SK-N-SH (cell line): ENCODE results near the gene GABRB1. TPM values are rescaled to one million over a fixed set of nuclear protein-coding genes. Genes with fewer than 3 reads are reported as not detected.

Experiments used
- CTCF ChIA-PET: fragments of 300-600, 350-600 bp; formaldehyde crosslinking; extraction: SDS; loops from one replicate; lab custom pipeline; 2021; lab: Yijun Ruan, JAX
- POLR2A ChIA-PET: fragments of 350-600 bp; sonication (Branson Sonifier 250); formaldehyde crosslinking; extraction: SDS; loops from one replicate; lab custom pipeline; 2020; ENCODE audit warnings: antibody characterized with exemption, inconsistent platforms; lab: Yijun Ruan, JAX
- DNase-seq: peaks from one replicate; pipeline ENCODE4 v3.0.0; 2012
- H2AFZ ChIP-seq: fragments of 200-600 bp; sonication (generic); 2 replicates; pipeline ENCODE4 v1.8.1; 2016; ENCODE audit warnings: antibody characterized with exemption, mild to moderate bottlenecking, low read depth
- H3F3A ChIP-seq: fragments of 200-600 bp; sonication (generic); replicated peaks from 2 replicates; pipeline ENCODE3; 2016; ENCODE audit warnings: antibody characterized with exemption, mild to moderate bottlenecking; ENCODE audit not compliant: insufficient read depth
- H3K27ac ChIP-seq, 2 experiments: fragments of 200-500 bp in 1 of 2; fragments of 200-600 bp in 1 of 2; sonication (Bioruptor generic) in 1 of 2; sonication (generic), shearing (Covaris generic) in 1 of 2; 2 replicates each; pipeline versions ENCODE4 v1.5.1 to v1.6.1; 2014 to 2016; ENCODE audit warnings: low read depth in 2 of 2, inconsistent platforms in 1 of 2, low read length in 1 of 2, mild to moderate bottlenecking in 1 of 2, mixed read lengths in 1 of 2
- H3K27me3 ChIP-seq: fragments of 200-600 bp; sonication (generic), shearing (Covaris generic); 2 replicates; pipeline ENCODE4 v1.6.1; 2016; ENCODE audit warnings: mixed run types; ENCODE audit not compliant: insufficient read depth
- H3K36me3 ChIP-seq, 2 experiments: fragments of 200-500 bp in 1 of 2; fragments of 200-600 bp in 1 of 2; sonication (Bioruptor generic) in 1 of 2; sonication (generic) in 1 of 2; replicated peaks in 1 of 2; 2 replicates each; pipeline versions ENCODE3 to v1.5.1; 2014 to 2016; ENCODE audit warnings: low read length in 1 of 2, mild to moderate bottlenecking in 1 of 2; ENCODE audit not compliant: insufficient read depth in 2 of 2, control insufficient read depth in 1 of 2
- H3K4me1 ChIP-seq, 2 experiments: fragments of 200-500 bp in 1 of 2; fragments of 200-600 bp in 1 of 2; sonication (Bioruptor generic) in 1 of 2; sonication (generic), shearing (Covaris generic) in 1 of 2; 2 replicates each; pipeline versions ENCODE4 v1.5.1 to v1.6.1; 2014 to 2016; ENCODE audit warnings: low read depth in 1 of 2, low read length in 1 of 2, mixed run types in 1 of 2; ENCODE audit not compliant: insufficient read depth in 2 of 2, control insufficient read depth in 1 of 2
- H3K4me2 ChIP-seq: fragments of 200-600 bp; sonication (generic), shearing (Covaris generic); 2 replicates; pipeline ENCODE4 v1.6.1; 2017; ENCODE audit warnings: mixed run types
- H3K4me3 ChIP-seq, 2 experiments: fragments of 200-500 bp in 1 of 2; fragments of 200-600 bp in 1 of 2; sonication (Bioruptor generic) in 1 of 2; sonication (generic), shearing (Covaris generic) in 1 of 2; 2 replicates each; pipeline versions ENCODE4 v1.5.1 to v1.8.1; 2014 to 2016; ENCODE audit warnings: low read depth in 2 of 2, inconsistent platforms in 1 of 2, low read length in 1 of 2, mild to moderate bottlenecking in 1 of 2, mixed read lengths in 1 of 2, moderate library complexity in 1 of 2
- H3K79me2 ChIP-seq: fragments of 200-600 bp; sonication (generic); 2 replicates; pipeline ENCODE4 v1.8.1; 2017; ENCODE audit warnings: mild to moderate bottlenecking; ENCODE audit not compliant: insufficient read depth
- H3K9ac ChIP-seq: fragments of 200-600 bp; sonication (generic); 2 replicates; pipeline ENCODE4 v1.6.1; 2017; ENCODE audit warnings: mixed run types
- H3K9me2 ChIP-seq: fragments of 200-600 bp; sonication (generic); 2 replicates; pipeline ENCODE4 v1.6.1; 2017; ENCODE audit warnings: mixed run types
- H3K9me3 ChIP-seq: fragments of 200-600 bp; sonication (generic); 2 replicates; pipeline ENCODE4 v1.6.1; 2017; ENCODE audit warnings: mixed run types, mild to moderate bottlenecking, moderate library complexity
- H4K20me1 ChIP-seq: fragments of 200-600 bp; sonication (generic); 2 replicates; pipeline ENCODE4 v1.6.1; 2017; ENCODE audit warnings: mild to moderate bottlenecking, mixed run types; ENCODE audit not compliant: insufficient read depth
- CHD2 ChIP-seq: fragments of 150-350 bp; IDR thresholded peaks from 2 replicates; pipeline ENCODE4 v1.6.1; 2018; ENCODE audit warnings: low read length; ENCODE audit not compliant: partially characterized antibody
- ELF1 ChIP-seq: IDR thresholded peaks from 2 replicates; pipeline ENCODE4 v1.4.0; 2012
- EP300 ChIP-seq, 2 experiments: IDR thresholded peaks; 2 replicates each; pipeline versions ENCODE4 v1.4.0 to v1.6.1; 2012; ENCODE audit warnings: borderline replicate concordance in 1 of 2, low read depth in 1 of 2, low read length in 1 of 2
- FOSL2 ChIP-seq: IDR thresholded peaks from 2 replicates; pipeline ENCODE4 v1.4.0; 2012; ENCODE audit warnings: low read depth, mild to moderate bottlenecking, moderate library complexity, borderline replicate concordance
- GABPA ChIP-seq: IDR thresholded peaks from 2 replicates; pipeline ENCODE4 v1.4.0; 2012; ENCODE audit warnings: low read depth, mild to moderate bottlenecking
- IRF3 ChIP-seq: fragments of 150-350 bp; IDR thresholded peaks from 2 replicates; pipeline ENCODE4 v1.6.1; 2016; ENCODE audit warnings: mild to moderate bottlenecking, low read depth, low read length
- JUND ChIP-seq: IDR thresholded peaks from 2 replicates; pipeline ENCODE4 v1.4.0; 2012
- RFX5 ChIP-seq: IDR thresholded peaks from 2 replicates; pipeline ENCODE4 v1.6.1; 2012; ENCODE audit warnings: mild to moderate bottlenecking, improper control_type of control experiment, low read length
- TCF12 ChIP-seq: IDR thresholded peaks from 2 replicates; pipeline ENCODE4 v1.4.0; 2012
- polyA plus RNA-seq, 3 experiments: library from polyadenylated mRNA; depleted of rRNA; stranded (reverse); fragments of >200 nt; gene quantifications; 2 replicates each; pipeline ENCODE4 v1.2.3, GENCODE V29; 2012
- TF ChIP-seq, protein P1 (sequence below): fragments of 150-350 bp; IDR thresholded peaks from 2 replicates; pipeline ENCODE4 v1.6.1; 2017; ENCODE audit warnings: antibody characterized with exemption, low read length, low read depth, borderline replicate concordance
- TF ChIP-seq, protein P2 (sequence below): fragments of 200-600 bp; sonication (generic); IDR thresholded peaks from 2 replicates; pipeline ENCODE4 v1.6.1; 2017; ENCODE audit warnings: antibody characterized with exemption, mild to moderate bottlenecking, moderate library complexity
- TF ChIP-seq, protein P3 (sequence below): IDR thresholded peaks from 2 replicates; pipeline ENCODE4 v1.4.0; 2012; ENCODE audit warnings: low read depth, borderline replicate concordance

The GABRB1 gene
- polyA plus RNA-seq, 1 of the 3 experiments (the other 2 are of a cell fraction), result not detected

GRCh38 chr4:47075919-47076318 lies 44.6 kb downstream of the GABRB1 start (continued):
- TF ChIP-seq IRF3 (no peak), FOSL2 (no peak)

DNA sequence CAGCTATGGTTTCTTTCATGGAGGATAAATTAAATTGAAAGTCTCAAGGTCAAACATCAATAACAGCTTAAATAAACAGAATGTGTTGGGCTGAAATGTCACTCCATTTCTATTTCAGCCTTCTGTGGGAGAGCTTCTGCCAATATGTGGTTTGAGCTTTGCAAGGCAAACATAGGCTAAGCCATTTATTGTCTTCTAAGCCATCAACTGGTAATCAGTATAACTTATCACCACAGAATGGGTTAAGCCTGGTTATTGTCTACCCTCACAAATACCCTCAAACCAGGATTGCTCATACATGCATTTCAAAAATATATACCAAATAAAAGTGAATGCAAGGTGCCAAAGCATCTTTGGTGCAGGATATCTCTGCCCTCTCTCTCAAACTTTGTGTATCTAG lies 52.7 kb downstream of the GABRB1 start:
- ChIA-PET CTCF (interaction anchor here (0.7 to 2.1 kb wide), 4 partner anchors 9 to 755 kb away, joined by 3 to 7 read pairs (median 4); no protein-coding TSS in a partner anchor), POLR2A (no interaction called here)
- Histone ChIP-seq H3K9me2 (no peaks in the 10 kb centered on the region), H3K27me3 (peaks cover 2% of the 10 kb centered on the region; the same call in 1 of the 2 replicates), H3K79me2 (no peaks in the 10 kb centered on the region), H3K9ac (no peak overlapping the region), H4K20me1 (no peaks in the 10 kb centered on the region), H3K4me1 (no peaks in the 10 kb centered on the region), H3K36me3 (no peaks in the 10 kb centered on the region), H3F3A (no peaks in the 10 kb centered on the region), H3K4me2 (no peak overlapping the region), H2AFZ (no peak overlapping the region), H3K9me3 (no peaks in the 10 kb centered on the region), H3K27ac (no peak overlapping the region), H3K4me3 (no peak overlapping the region)
- no peak for TF ChIP-seq EP300 (IDR thresholded peaks at IDR 0.05; ENCODE audit: borderline replicate concordance in 1 of 2, low read depth in 1 of 2, low read length in 1 of 2)
- TF ChIP-seq, protein P1, sequence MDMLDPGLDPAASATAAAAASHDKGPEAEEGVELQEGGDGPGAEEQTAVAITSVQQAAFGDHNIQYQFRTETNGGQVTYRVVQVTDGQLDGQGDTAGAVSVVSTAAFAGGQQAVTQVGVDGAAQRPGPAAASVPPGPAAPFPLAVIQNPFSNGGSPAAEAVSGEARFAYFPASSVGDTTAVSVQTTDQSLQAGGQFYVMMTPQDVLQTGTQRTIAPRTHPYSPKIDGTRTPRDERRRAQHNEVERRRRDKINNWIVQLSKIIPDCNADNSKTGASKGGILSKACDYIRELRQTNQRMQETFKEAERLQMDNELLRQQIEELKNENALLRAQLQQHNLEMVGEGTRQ, result no peak
- no peak for TF ChIP-seq RFX5
- no peak for DNase-seq

DNA sequence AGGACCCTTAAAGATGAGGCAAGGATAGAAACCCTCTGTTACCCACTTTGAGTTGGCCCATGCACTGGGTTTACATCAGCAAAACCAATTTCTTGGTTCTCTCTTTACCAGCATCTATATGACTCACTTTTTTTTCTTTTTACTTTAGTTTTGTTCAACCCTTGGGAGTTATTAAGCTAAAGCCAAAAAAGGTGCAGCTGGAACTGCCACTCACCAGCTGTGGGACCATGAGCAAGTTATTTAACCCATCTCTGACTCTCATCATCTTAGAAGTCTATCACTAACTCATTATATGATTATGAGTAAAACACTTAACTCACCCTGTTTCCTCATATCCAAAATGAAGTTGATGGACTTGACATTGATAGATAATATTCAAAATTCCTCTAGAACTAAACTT lies 53.4 kb downstream of the GABRB1 start:
- Histone ChIP-seq H3K9me2 (no peaks in the 10 kb centered on the region), H2AFZ (no peak overlapping the region), H3K9me3 (no peaks in the 10 kb centered on the region), H3K27ac (no peak overlapping the region), H3K27me3 (peaks cover 4% of the 10 kb centered on the region; the same call in 1 of the 2 replicates), H3K4me2 (no peak overlapping the region), H3F3A (no peaks in the 10 kb centered on the region), H3K36me3 (no peaks in the 10 kb centered on the region), H3K4me3 (no peak overlapping the region), H3K4me1 (no peaks in the 10 kb centered on the region), H4K20me1 (no peaks in the 10 kb centered on the region), H3K79me2 (no peaks in the 10 kb centered on the region), H3K9ac (no peak overlapping the region)
- TF ChIP-seq, protein P2, sequence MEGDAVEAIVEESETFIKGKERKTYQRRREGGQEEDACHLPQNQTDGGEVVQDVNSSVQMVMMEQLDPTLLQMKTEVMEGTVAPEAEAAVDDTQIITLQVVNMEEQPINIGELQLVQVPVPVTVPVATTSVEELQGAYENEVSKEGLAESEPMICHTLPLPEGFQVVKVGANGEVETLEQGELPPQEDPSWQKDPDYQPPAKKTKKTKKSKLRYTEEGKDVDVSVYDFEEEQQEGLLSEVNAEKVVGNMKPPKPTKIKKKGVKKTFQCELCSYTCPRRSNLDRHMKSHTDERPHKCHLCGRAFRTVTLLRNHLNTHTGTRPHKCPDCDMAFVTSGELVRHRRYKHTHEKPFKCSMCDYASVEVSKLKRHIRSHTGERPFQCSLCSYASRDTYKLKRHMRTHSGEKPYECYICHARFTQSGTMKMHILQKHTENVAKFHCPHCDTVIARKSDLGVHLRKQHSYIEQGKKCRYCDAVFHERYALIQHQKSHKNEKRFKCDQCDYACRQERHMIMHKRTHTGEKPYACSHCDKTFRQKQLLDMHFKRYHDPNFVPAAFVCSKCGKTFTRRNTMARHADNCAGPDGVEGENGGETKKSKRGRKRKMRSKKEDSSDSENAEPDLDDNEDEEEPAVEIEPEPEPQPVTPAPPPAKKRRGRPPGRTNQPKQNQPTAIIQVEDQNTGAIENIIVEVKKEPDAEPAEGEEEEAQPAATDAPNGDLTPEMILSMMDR, result no peak
- TF ChIP-seq CHD2 (no peak), GABPA (no peak), JUND (no peak), TCF12 (no peak), ELF1 (no peak)
- TF ChIP-seq, protein P3, sequence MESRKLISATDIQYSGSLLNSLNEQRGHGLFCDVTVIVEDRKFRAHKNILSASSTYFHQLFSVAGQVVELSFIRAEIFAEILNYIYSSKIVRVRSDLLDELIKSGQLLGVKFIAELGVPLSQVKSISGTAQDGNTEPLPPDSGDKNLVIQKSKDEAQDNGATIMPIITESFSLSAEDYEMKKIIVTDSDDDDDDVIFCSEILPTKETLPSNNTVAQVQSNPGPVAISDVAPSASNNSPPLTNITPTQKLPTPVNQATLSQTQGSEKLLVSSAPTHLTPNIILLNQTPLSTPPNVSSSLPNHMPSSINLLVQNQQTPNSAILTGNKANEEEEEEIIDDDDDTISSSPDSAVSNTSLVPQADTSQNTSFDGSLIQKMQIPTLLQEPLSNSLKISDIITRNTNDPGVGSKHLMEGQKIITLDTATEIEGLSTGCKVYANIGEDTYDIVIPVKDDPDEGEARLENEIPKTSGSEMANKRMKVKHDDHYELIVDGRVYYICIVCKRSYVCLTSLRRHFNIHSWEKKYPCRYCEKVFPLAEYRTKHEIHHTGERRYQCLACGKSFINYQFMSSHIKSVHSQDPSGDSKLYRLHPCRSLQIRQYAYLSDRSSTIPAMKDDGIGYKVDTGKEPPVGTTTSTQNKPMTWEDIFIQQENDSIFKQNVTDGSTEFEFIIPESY, result no peak
- TF ChIP-seq, protein P1, result no peak
- ChIA-PET CTCF (interaction anchor here (2.1 kb wide), 1 partner anchor 10 kb away, joined by 7 read pairs; no protein-coding TSS in a partner anchor), POLR2A (no interaction called here)
- no peak for DNase-seq
